Activated T-helper 17 cell treated with anti-CD3 and anti-CD28 coated beads, Interleukin-2, amount 50 U/mL, for 72 hours (primary cell): ENCODE measurements around the gene CAP2. TPM values are rescaled to one million over a fixed set of nuclear protein-coding genes. Genes with fewer than 3 reads are reported as not detected.
"Not testable (repeated sequence)": the region's sequence is repeated elsewhere in the genome, so short reads cannot be mapped to it uniquely, and the experiment has no call there.

ENCODE experiments used
- ATAC-seq: fragments of 150-1000 bp; cut with Tn5 transposase; replicated peaks from 2 replicates; pipeline ENCODE4 v1.10.0; 2021; ENCODE audit warnings: mild to moderate bottlenecking, moderate library complexity
- H3K27ac Mint-ChIP-seq: one replicate; pipeline ENCODE4 v1.8.0; 2022; ENCODE audit warnings: mixed read lengths
- H3K27me3 Mint-ChIP-seq: one replicate; pipeline ENCODE4 v1.8.0; 2022; ENCODE audit warnings: mixed read lengths
- H3K36me3 Mint-ChIP-seq: one replicate; pipeline ENCODE4 v1.8.0; 2022; ENCODE audit warnings: low read depth, mild to moderate bottlenecking, mixed read lengths
- H3K4me1 Mint-ChIP-seq: one replicate; pipeline ENCODE4 v1.8.0; 2022; ENCODE audit warnings: mixed read lengths
- H3K4me3 Mint-ChIP-seq: one replicate; pipeline ENCODE4 v1.8.0; 2022; ENCODE audit warnings: mild to moderate bottlenecking, mixed read lengths
- H3K9me3 Mint-ChIP-seq: one replicate; pipeline ENCODE4 v1.8.0; 2022; ENCODE audit warnings: mixed read lengths
- total RNA-seq, 2 donors: library from RNA; stranded (reverse); gene quantifications; one replicate each; pipeline ENCODE4 v1.2.3, GENCODE V29; 2022

The CAP2 gene
- total RNA-seq, 2 donors from 2014 or later: not detected

GRCh38 chr6:17556014-17556413 is 162.6 kb downstream of the CAP2 start:
- H3K9me3 Mint-ChIP-seq: no peaks in the 10 kb centered on the region
- ATAC-seq: no peak
- no peak overlapping the region for H3K4me3 Mint-ChIP-seq
- H3K27me3 Mint-ChIP-seq: peaks cover 13% of the 10 kb centered on the region
- no peak overlapping the region for H3K27ac Mint-ChIP-seq
- H3K4me1 Mint-ChIP-seq: no peaks in the 10 kb centered on the region
- no peaks in the 10 kb centered on the region for H3K36me3 Mint-ChIP-seq

- H3K9me3 Mint-ChIP-seq: peaks cover 4% of the 10 kb centered on the region
- no peak overlapping the region for H3K27ac Mint-ChIP-seq
- H3K4me1 Mint-ChIP-seq: no peaks in the 10 kb centered on the region
- peaks cover 8% of the 10 kb centered on the region for H3K27me3 Mint-ChIP-seq
- H3K36me3 Mint-ChIP-seq: no peaks in the 10 kb centered on the region
- H3K4me3 Mint-ChIP-seq: no peak overlapping the region
- ATAC-seq: no peak
Measured at GRCh38 chr6:17562636-17563035, 169.2 kb downstream of the CAP2 start.

GRCh38 chr6:17565399-17565798 is 172.0 kb downstream of the CAP2 start:
- Mint-ChIP-seq H3K4me3 (no peak overlapping the region), H3K36me3 (no peaks in the 10 kb centered on the region), H3K27ac (no peak overlapping the region), H3K4me1 (no peaks in the 10 kb centered on the region), H3K27me3 (peaks cover 3% of the 10 kb centered on the region), H3K9me3 (peaks cover 4% of the 10 kb centered on the region)
- no peak for ATAC-seq

GRCh38 chr6:17574866-17575560 is 181.6 kb downstream of the CAP2 start:
- Mint-ChIP-seq H3K27ac (no peak overlapping the region), H3K4me1 (no peaks in the 10 kb centered on the region), H3K36me3 (no peaks in the 10 kb centered on the region), H3K4me3 (no peak overlapping the region), H3K27me3 (peaks cover 22% of the 10 kb centered on the region), H3K9me3 (no peaks in the 10 kb centered on the region)
- ATAC-seq: no peak

GRCh38 chr6:17577059-17577458 is 183.7 kb downstream of the CAP2 start:
- no peak for ATAC-seq
- Mint-ChIP-seq H3K27ac (no peak overlapping the region), H3K9me3 (no peaks in the 10 kb centered on the region), H3K27me3 (peaks cover 25% of the 10 kb centered on the region), H3K4me3 (no peak overlapping the region), H3K4me1 (no peaks in the 10 kb centered on the region), H3K36me3 (no peaks in the 10 kb centered on the region)

- Mint-ChIP-seq H3K36me3 (no peaks in the 10 kb centered on the region), H3K9me3 (no peaks in the 10 kb centered on the region), H3K27me3 (peaks cover 14% of the 10 kb centered on the region), H3K27ac (no peak overlapping the region), H3K4me3 (peak overlapping the region; percentile 67), H3K4me1 (no peaks in the 10 kb centered on the region)
- ATAC-seq: peak; percentile 91
Measured at GRCh38 chr6:17580518-17581048, 187.2 kb downstream of the CAP2 start.

GRCh38 chr6:17581282-17581681 is 187.9 kb downstream of the CAP2 start:
- H3K27ac Mint-ChIP-seq, H3K9me3 Mint-ChIP-seq, H3K4me1 Mint-ChIP-seq, H3K36me3 Mint-ChIP-seq, ATAC-seq: not testable (repeated sequence)
- H3K27me3 Mint-ChIP-seq: peaks cover 14% of the 10 kb centered on the region
- peak overlapping the region; percentile 67 for H3K4me3 Mint-ChIP-seq

- Mint-ChIP-seq H3K4me1 (no peaks in the 10 kb centered on the region), H3K4me3 (no peak overlapping the region), H3K27ac (no peak overlapping the region), H3K36me3 (no peaks in the 10 kb centered on the region), H3K9me3 (no peaks in the 10 kb centered on the region), H3K27me3 (peaks cover 9% of the 10 kb centered on the region)
- ATAC-seq: no peak
Measured at GRCh38 chr6:17583811-17584210, 190.4 kb downstream of the CAP2 start.

- Mint-ChIP-seq H3K27me3 (peaks cover 9% of the 10 kb centered on the region), H3K9me3 (no peaks in the 10 kb centered on the region), H3K27ac (no peak overlapping the region)
Measured at GRCh38 chr6:17584241-17584803, 190.9 kb downstream of the CAP2 start.

GRCh38 chr6:17585766-17586490 is 192.5 kb downstream of the CAP2 start:
- no peaks in the 10 kb centered on the region for H3K4me1 Mint-ChIP-seq
- no peaks in the 10 kb centered on the region for H3K9me3 Mint-ChIP-seq
- peaks cover 8% of the 10 kb centered on the region for H3K27me3 Mint-ChIP-seq
- H3K36me3 Mint-ChIP-seq: no peaks in the 10 kb centered on the region
- no peak overlapping the region for H3K4me3 Mint-ChIP-seq
- H3K27ac Mint-ChIP-seq: no peak overlapping the region
- no peak for ATAC-seq

More at GRCh38 chr6:17584241-17584803, 190.9 kb downstream of the CAP2 start:
- Mint-ChIP-seq H3K4me3 (no peak overlapping the region), H3K36me3 (no peaks in the 10 kb centered on the region), H3K4me1 (no peaks in the 10 kb centered on the region)
- ATAC-seq: peak; percentile 33

- H3K36me3 Mint-ChIP-seq, H3K4me3 Mint-ChIP-seq, H3K27me3 Mint-ChIP-seq, H3K4me1 Mint-ChIP-seq, ATAC-seq, H3K27ac Mint-ChIP-seq, H3K9me3 Mint-ChIP-seq: not testable (repeated sequence)
Measured at GRCh38 chr6:17586623-17587022, 193.2 kb downstream of the CAP2 start.

- Mint-ChIP-seq H3K27me3 (no peaks in the 10 kb centered on the region), H3K9me3 (no peaks in the 10 kb centered on the region), H3K36me3 (no peaks in the 10 kb centered on the region), H3K27ac (no peak overlapping the region), H3K4me1 (no peaks in the 10 kb centered on the region), H3K4me3 (no peak overlapping the region)
- ATAC-seq: no peak
Measured at GRCh38 chr6:17588011-17588410, 194.6 kb downstream of the CAP2 start.

- no peaks in the 10 kb centered on the region for H3K9me3 Mint-ChIP-seq
- H3K27ac Mint-ChIP-seq: no peak overlapping the region
- peak; percentile 57 for ATAC-seq
- H3K4me3 Mint-ChIP-seq: no peak overlapping the region
- no peaks in the 10 kb centered on the region for H3K36me3 Mint-ChIP-seq
- H3K4me1 Mint-ChIP-seq: no peaks in the 10 kb centered on the region
- no peaks in the 10 kb centered on the region for H3K27me3 Mint-ChIP-seq
Measured at GRCh38 chr6:17589406-17590096, 196.2 kb downstream of the CAP2 start.

- no peaks in the 10 kb centered on the region for H3K4me1 Mint-ChIP-seq
- no peaks in the 10 kb centered on the region for H3K27me3 Mint-ChIP-seq
- no peaks in the 10 kb centered on the region for H3K36me3 Mint-ChIP-seq
- no peak overlapping the region for H3K27ac Mint-ChIP-seq
- ATAC-seq: no peak
- no peak overlapping the region for H3K4me3 Mint-ChIP-seq
- H3K9me3 Mint-ChIP-seq: no peaks in the 10 kb centered on the region
Measured at GRCh38 chr6:17591287-17591686, 197.9 kb downstream of the CAP2 start.
